ENCODE data around the gene LIMCH1. TPM values are rescaled to one million over a fixed set of nuclear protein-coding genes. Genes with fewer than 3 reads are reported as not detected.

Gene LIMCH1
- total RNA-seq, 1 donor from 2014 or later, result 12.7 TPM

DNA sequence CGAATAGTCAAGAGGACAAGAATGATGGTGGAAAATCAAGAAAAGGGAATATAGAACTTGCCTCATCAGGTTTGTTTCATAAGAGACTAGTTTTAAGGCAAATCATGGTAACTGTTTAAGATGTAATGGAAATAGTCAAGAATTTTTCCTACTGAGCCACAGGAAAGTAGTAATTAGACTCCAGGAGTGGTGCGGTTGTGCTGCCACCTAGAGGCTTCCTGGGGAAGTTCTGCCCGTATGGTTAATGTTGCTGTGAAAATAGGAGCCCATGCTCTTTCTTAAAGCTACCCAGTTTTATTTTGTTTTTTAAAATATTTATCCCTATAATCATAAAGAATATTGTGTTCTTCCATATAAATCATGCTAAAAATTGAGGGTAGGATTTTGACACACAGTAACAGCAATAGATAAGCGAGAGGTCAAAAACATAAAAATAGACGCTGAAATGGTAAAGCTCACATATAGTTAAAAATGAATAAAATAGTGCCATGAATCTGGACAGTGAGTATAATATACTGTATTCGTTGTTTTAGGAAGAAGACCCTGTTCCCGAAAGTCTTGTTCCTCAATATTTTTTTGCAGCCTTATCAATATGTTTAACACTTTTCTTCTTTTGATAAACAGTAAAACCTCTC lies 123.6 kb downstream of the LIMCH1 start:
- H3K4me1 Mint-ChIP-seq (ENCODE audit: low read depth), result peaks cover 10% of the 10 kb centered on the region
- DNase-seq (ENCODE audit: low spot score, unreplicated experiment), result peak; percentile 53
- H3K4me3 Mint-ChIP-seq (ENCODE audit: low read depth), result no peak overlapping the region
- H3K9me3 Mint-ChIP-seq (ENCODE audit: low read depth), result no peaks in the 10 kb centered on the region
- peaks cover 5% of the 10 kb centered on the region for H3K27me3 Mint-ChIP-seq
- H3K27ac Mint-ChIP-seq, result no peak overlapping the region
- TF ChIP-seq, protein P1, sequence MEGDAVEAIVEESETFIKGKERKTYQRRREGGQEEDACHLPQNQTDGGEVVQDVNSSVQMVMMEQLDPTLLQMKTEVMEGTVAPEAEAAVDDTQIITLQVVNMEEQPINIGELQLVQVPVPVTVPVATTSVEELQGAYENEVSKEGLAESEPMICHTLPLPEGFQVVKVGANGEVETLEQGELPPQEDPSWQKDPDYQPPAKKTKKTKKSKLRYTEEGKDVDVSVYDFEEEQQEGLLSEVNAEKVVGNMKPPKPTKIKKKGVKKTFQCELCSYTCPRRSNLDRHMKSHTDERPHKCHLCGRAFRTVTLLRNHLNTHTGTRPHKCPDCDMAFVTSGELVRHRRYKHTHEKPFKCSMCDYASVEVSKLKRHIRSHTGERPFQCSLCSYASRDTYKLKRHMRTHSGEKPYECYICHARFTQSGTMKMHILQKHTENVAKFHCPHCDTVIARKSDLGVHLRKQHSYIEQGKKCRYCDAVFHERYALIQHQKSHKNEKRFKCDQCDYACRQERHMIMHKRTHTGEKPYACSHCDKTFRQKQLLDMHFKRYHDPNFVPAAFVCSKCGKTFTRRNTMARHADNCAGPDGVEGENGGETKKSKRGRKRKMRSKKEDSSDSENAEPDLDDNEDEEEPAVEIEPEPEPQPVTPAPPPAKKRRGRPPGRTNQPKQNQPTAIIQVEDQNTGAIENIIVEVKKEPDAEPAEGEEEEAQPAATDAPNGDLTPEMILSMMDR (IDR thresholded peaks at IDR 0.05; ENCODE audit: unreplicated experiment), result peak; percentile 100
- no peaks in the 10 kb centered on the region for H3K36me3 Mint-ChIP-seq (ENCODE audit: insufficient read depth)

DNA sequence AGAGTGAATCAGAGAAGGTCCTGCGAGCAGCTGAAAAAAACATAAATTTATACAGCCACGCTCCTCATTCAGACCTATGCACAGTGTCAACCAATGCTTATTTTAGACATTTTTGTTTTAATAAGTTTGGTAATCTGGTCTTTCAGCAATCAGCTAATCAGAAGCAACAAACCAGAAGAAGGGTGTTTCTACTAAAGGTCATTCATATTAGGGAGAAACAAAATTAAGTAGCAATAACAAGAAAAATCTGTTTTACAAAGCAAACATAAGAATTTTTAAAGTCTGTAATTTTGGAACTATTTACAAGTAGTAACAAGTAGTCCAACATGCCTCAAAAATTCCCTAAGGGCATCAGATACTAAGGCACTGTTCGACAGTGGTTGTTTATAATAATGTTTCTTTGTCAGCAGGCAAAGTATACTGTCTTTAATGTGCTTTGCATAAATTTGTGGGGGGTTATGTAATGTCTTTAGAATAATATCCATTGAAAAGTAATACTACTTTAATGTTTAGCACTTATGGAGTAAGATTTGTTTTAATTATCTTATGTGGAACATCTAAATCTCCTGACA lies 127.8 kb downstream of the LIMCH1 start:
- H3K36me3 Mint-ChIP-seq (ENCODE audit: insufficient read depth), result no peaks in the 10 kb centered on the region
- H3K9me3 Mint-ChIP-seq (ENCODE audit: low read depth), result no peaks in the 10 kb centered on the region
- no peaks in the 10 kb centered on the region for H3K27me3 Mint-ChIP-seq
- no peak for DNase-seq (ENCODE audit: low spot score, unreplicated experiment)
- TF ChIP-seq, protein P1 (IDR thresholded peaks at IDR 0.05; ENCODE audit: unreplicated experiment), result no peak
- H3K4me3 Mint-ChIP-seq (ENCODE audit: low read depth), result no peak overlapping the region
- peaks cover 5% of the 10 kb centered on the region for H3K4me1 Mint-ChIP-seq (ENCODE audit: low read depth)
- no peak overlapping the region for H3K27ac Mint-ChIP-seq

DNA sequence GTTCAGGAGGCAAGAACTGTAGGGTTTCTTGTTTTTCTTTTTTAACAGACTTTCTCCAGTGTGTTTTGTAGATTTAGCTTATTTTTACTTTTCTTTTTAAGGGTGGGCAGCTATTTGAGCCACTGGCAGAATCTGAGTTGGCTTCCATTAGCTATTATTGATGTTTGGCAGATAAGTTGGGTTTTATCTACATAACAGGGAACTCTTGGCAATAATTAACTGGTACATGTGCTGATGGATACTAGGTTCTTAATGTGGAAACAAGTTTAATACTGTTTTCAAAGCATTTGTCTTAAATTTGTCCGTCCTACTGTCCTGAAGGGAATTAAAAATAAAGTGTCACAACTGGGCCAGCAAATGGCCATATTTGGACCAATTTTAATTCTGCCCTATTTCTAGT lies 130.1 kb downstream of the LIMCH1 start:
- H3K27ac Mint-ChIP-seq, result no peak overlapping the region
- no peak for DNase-seq (ENCODE audit: low spot score, unreplicated experiment)
- TF ChIP-seq, protein P1 (IDR thresholded peaks at IDR 0.05; ENCODE audit: unreplicated experiment), result no peak
- H3K4me1 Mint-ChIP-seq (ENCODE audit: low read depth), result peaks cover 5% of the 10 kb centered on the region
- H3K4me3 Mint-ChIP-seq (ENCODE audit: low read depth), result no peak overlapping the region
- no peaks in the 10 kb centered on the region for H3K9me3 Mint-ChIP-seq (ENCODE audit: low read depth)
- no peaks in the 10 kb centered on the region for H3K27me3 Mint-ChIP-seq
- no peaks in the 10 kb centered on the region for H3K36me3 Mint-ChIP-seq (ENCODE audit: insufficient read depth)

DNA sequence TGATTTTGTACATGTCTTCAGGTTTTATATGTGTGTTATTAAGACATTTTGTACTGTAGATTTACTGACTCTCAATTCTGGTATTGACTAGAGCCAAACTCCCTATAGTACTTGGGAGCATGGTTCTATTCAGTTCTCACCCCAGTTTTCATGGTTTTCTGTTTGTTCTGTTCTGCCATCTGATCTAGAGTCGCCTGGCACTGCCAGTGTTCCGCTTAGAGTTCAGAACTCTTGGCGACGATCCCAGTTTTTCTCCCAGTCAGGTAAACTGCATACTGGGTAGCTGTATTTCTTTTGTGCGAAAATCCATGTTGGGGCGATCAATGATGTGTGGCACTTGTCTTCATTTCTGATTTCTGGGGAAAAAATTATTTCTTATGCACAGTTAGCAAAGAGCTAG lies 132.6 kb downstream of the LIMCH1 start:
- TF ChIP-seq, protein P1 (IDR thresholded peaks at IDR 0.05; ENCODE audit: unreplicated experiment), result no peak
- Mint-ChIP-seq H3K36me3 (ENCODE audit: insufficient read depth) (no peaks in the 10 kb centered on the region), H3K4me3 (ENCODE audit: low read depth) (no peak overlapping the region), H3K4me1 (ENCODE audit: low read depth) (peaks cover 5% of the 10 kb centered on the region), H3K9me3 (ENCODE audit: low read depth) (no peaks in the 10 kb centered on the region), H3K27ac (no peak overlapping the region), H3K27me3 (no peaks in the 10 kb centered on the region)
- DNase-seq (ENCODE audit: low spot score, unreplicated experiment), result no peak

DNA sequence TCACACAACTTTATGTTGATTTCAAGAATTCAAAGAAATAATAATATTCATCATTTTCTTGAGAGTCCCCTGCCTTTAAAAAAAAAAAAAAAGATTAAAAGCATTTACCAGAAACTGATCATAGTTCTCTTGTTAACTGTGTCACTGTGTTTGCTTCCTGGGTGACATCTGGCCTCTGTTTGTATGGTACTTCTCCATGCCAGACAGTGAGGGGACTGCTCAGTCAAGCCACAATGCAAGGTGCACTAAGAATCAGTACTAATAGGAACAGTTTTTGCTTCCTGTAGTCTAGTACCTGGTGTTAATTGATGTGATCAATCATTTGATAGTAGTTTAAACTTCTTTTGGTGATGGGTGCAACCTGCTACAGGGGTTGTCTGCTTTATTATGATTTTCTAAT lies 133.0 kb downstream of the LIMCH1 start:
- Mint-ChIP-seq H3K36me3 (ENCODE audit: insufficient read depth) (no peaks in the 10 kb centered on the region), H3K27me3 (no peaks in the 10 kb centered on the region), H3K4me1 (ENCODE audit: low read depth) (peaks cover 5% of the 10 kb centered on the region), H3K4me3 (ENCODE audit: low read depth) (no peak overlapping the region), H3K27ac (no peak overlapping the region), H3K9me3 (ENCODE audit: low read depth) (no peaks in the 10 kb centered on the region)
- no peak for DNase-seq (ENCODE audit: low spot score, unreplicated experiment)
- TF ChIP-seq, protein P1 (IDR thresholded peaks at IDR 0.05; ENCODE audit: unreplicated experiment), result no peak

Measured in progenitor cell of endocrine pancreas (in vitro differentiated cells).